ENCODE measurements around the gene CEACAM20.
"Not testable (repeated sequence)": the region's sequence is repeated elsewhere in the genome, so short reads cannot be mapped to it uniquely, and the experiment has no call there.

The CEACAM20 gene

DNA sequence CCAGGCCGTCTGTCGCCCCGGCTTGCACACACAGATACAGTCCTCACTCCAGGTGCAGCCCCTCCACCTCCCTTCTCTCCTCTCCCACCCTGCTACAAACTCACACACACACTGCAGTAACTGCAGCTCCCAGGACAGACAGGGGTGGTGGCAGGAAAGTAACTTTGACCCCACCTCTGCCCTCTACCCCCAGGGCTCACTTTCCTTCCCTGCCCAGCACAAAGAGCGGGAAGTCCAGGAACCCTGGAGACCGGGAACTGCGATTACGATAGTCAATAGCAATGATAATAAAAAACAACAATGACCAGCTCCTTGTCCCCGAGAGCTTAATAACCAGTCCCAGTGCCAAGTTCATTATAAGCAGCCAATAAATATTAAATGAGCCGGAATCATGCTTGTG lies at the start of gene CEACAM20:
TSS of gene CEACAM20 (minus strand) at position 140 of the 400 bp plus-strand sequence. CDS start 166 bp downstream, outside the sequence.
- DNase-seq (ENCODE audit: low read depth in 2 of 2): no peak

- no peak for DNase-seq (ENCODE audit: low read depth in 2 of 2)
These were observed 48.0 kb upstream of the CEACAM20 start for GRCh38 chr19:44577566-44577874.

GRCh38 chr19:44576843-44577565 lies 47.5 kb upstream of the CEACAM20 start:
- no peak for DNase-seq (ENCODE audit: low read depth in 2 of 2)

GRCh38 chr19:44575116-44575700 lies 45.7 kb upstream of the CEACAM20 start:
- no peak for DNase-seq (ENCODE audit: low read depth in 2 of 2)

- DNase-seq (ENCODE audit: low read depth in 2 of 2): no peak
These were observed 44.9 kb upstream of the CEACAM20 start for GRCh38 chr19:44574186-44574950.

DNA sequence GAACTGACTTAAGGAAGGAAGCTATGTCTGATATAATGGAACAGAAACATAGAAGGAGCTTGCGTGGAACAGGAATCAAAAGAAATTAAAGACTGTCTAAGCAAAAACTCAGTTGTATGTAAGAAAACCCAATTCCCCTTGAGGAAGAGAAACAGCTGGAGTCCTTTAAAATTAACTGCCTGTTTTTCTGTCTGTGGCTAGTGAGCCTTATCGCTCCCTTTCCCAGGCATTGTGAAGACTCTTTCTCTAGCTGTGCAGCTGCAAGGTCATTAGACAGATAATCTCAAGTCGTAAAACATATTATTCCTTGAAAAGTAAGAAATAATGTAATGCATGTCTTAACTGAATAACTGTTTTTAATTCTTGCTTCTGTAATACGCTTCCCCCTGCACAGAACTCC lies 44.2 kb upstream of the CEACAM20 start:
- no peak for DNase-seq (ENCODE audit: low read depth in 2 of 2)

GRCh38 chr19:44573183-44573582 lies 43.7 kb upstream of the CEACAM20 start:
- no peak for DNase-seq (ENCODE audit: low read depth in 2 of 2)

GRCh38 chr19:44572581-44572900 lies 43.1 kb upstream of the CEACAM20 start:
- no peak for DNase-seq (ENCODE audit: low read depth in 2 of 2)

DNA sequence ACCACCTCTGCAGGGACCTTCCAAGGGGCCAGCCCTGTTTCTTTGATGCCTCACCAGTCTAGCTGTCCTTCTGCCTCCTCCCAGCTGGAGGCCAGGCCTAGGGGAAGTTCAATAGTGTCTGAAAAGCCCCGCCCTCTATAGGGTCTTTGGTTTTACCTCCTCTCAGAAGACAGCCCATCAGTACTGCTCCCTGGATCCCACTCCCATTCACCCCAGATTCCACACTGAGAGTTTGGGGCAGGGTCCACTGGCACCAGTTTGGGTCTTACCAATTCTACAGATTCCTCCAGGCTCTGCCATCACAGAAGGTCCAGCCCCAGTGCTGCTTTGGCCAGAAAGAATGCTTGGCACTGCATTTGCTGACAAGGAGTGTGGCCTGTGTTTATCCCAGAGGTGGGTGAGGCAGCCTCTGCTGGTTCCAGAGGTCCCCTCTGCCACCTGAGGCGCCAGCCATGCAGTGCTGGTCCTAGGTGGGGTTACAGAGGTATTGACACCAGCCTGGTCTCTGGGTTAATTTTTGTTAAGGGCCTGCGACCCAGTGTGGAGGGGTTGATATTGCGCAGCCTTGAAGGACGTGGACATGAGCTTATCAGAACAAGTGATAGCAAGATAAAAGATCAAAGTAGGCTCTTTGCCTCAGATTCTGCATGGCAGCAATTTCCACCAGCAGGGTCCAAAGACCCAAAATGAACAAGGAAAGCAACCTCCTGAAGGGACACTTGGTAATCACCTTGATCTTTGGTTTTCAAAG lies 42.5 kb upstream of the CEACAM20 start:
- DNase-seq (ENCODE audit: low read depth in 2 of 2): no peak

DNA sequence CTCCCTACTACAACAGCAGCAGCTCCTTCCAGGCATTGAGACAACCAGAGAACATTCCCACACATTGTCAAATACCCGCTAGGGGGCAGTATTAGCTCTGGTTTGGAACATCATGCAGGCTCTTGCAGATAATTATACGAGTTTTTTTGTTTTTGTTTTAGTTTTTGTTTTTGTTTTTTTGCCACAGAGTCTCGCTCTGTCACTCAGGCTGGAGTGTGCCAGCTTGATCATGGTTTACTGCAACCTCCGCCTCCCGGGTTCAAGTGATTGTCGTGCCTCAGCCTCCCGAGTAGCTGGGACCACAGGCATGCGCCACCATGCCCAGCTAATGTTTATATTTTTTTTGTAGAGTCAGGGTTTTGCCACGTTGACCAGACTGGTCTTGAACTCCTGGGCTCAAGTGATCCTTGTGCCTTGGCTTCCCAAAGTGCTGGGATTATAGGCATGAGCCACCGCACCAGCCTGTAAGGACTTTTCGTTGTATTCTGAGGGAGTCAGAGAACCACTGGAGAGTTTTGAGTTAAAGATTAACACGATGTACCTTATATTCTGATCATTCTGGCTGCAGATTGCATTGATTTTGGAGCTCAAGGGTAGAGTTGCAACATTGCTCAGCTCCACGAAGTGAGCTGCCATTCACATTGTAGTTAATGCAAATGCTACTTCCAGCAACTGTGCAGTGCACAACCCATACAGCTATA lies 41.7 kb upstream of the CEACAM20 start:
- DNase-seq (ENCODE audit: low read depth in 2 of 2): peak; percentile 33 to 52

- DNase-seq (ENCODE audit: low read depth in 2 of 2): no peak
These were observed 41.1 kb upstream of the CEACAM20 start for GRCh38 chr19:44570603-44570983.

GRCh38 chr19:44567745-44568144 lies 38.3 kb upstream of the CEACAM20 start:
- no peak for DNase-seq (ENCODE audit: low read depth in 2 of 2)

GRCh38 chr19:44566984-44567383 lies 37.5 kb upstream of the CEACAM20 start:
- DNase-seq (ENCODE audit: low read depth in 2 of 2): no peak

- DNase-seq (ENCODE audit: low read depth in 2 of 2): not testable (repeated sequence)
These were observed 33.7 kb upstream of the CEACAM20 start for GRCh38 chr19:44563086-44563655.

DNA sequence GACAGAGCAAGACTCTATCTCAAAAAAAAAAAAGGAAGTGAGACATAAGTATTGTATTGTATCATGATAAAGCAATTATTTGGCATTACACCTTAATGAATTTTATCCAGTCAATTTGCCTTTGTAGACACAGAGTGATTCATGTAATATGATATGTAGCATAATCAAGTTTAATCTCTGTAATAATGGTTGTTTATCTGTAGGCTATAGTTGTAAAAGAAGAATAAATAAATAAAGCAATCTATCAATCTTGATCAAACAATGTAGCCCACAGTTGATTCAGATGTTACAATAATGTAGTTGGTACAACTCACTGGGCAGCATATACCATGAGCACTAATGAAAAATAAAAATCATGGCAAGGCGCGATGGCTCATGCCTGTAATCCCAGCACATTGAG lies 28.5 kb upstream of the CEACAM20 start:
- DNase-seq (ENCODE audit: low read depth in 2 of 2): no peak

DNA sequence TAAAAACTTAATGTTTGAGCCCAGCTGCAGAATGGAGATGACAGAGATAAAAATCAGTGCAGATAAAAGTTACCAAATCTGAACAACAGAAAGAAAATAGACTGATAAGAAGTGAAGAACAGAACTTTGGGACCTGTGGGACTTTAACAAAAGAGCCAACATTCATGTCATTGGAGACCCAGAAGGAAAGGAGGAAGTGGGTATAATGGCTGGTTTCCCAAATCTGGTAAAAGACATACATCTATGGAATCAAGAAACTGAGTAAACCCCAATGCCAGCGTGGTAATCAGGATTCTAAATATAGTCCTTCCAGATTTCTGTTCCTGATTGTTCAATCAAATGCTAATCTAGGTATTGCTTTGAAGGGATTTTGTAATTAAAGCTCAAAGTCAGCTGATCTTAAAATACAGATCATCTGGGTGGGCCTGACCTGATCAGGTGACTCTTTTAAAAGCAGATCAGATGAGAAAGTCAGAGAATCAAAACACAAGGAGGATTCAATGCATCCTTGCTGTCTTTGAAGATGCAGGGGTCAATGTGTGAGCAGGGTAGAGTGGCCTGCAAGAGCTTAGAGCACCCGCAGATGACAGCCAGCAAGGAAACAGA lies 25.3 kb upstream of the CEACAM20 start:
- no peak for DNase-seq (ENCODE audit: low read depth in 2 of 2)

DNA sequence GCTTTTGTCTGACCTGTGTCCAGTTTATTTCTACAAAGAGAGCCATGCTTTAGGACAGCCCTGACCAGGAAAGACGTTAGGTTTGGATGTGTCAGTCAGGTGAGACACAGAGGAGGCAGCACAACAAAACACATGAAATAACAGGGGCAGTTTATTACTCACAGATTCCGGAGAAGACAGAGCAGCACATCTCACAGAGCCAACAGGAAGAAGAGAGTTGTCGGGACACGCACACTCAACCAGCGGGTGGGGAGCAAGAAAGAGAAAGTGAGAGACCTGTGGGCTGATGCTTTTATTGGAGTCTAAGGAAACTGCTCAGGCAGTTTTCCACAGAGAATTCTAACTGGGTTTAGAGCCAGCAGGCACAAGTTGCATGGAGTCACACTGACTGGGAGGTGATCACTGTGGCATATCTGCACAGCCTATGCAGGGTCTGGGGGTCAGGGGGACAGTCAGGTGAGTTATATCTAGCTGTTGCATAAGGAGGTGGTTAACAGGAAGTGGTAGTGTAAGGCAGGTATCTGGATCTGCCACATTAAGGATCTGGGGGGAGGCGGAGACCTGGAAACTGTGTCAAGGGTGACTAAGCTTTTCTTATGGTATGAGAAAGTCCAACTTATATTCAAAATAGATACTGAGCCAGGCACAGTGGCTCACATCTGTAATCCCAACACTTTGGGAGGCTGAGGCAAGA lies 24.1 kb upstream of the CEACAM20 start:
- DNase-seq (ENCODE audit: low read depth in 2 of 2): no peak

DNA sequence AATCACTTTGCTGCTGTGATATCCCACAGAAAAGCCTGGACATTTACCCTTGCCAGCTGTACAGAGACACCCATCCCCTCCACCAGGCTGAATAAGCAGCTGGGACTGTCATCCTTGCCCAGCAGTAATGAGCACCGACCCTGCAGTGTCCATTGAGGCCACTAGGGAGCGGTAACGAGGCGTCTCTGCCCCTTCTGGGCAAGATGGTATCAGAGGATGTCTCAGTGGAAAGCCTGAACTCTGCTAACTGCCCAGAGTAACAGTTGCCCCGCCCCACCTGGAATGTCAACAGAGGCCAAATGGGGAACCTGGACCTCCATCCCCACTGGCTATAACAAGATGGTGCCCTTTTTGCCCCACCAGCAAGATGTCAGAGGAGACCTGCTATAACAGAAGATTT lies 22.8 kb upstream of the CEACAM20 start:
- peak; percentile 21 to 54 for DNase-seq (ENCODE audit: low read depth in 2 of 2)

- DNase-seq (ENCODE audit: low read depth in 2 of 2): no peak
These were observed 22.4 kb upstream of the CEACAM20 start for GRCh38 chr19:44551850-44552249.

- not testable (repeated sequence) for DNase-seq (ENCODE audit: low read depth in 2 of 2)
These were observed 21.5 kb upstream of the CEACAM20 start for GRCh38 chr19:44550976-44551375.
